Neural progenitor cell (in vitro differentiated cells): ENCODE results near the gene TPCN2. TPM values are rescaled to one million over a fixed set of nuclear protein-coding genes. Genes with fewer than 3 reads are reported as not detected.

ENCODE experiments used
- DNase-seq: peaks from one replicate; pipeline ENCODE4 v3.0.0-alpha.2; 2016; ENCODE audit warnings: low spot score
- H2AFZ ChIP-seq: fragments of 200-600 bp; sonication (generic); replicated peaks from 2 replicates; pipeline ENCODE4 v1.6.1; 2016; ENCODE audit warnings: antibody characterized with exemption
- H3F3A ChIP-seq: fragments of 200-600 bp; sonication (generic); 2 replicates; pipeline ENCODE4 v1.6.1; 2016; ENCODE audit warnings: antibody characterized with exemption, low read depth
- H3K27ac ChIP-seq: fragments of 200-600 bp; sonication (generic); 2 replicates; pipeline ENCODE4 v1.5.1; 2016; ENCODE audit warnings: mild to moderate bottlenecking
- H3K27me3 ChIP-seq: fragments of 200-600 bp; sonication (generic); 2 replicates; pipeline ENCODE4 v1.6.1; 2016; ENCODE audit warnings: mild to moderate bottlenecking, moderate library complexity
- H3K36me3 ChIP-seq: fragments of 200-600 bp; sonication (generic); 2 replicates; pipeline ENCODE4 v1.5.1; 2016
- H3K4me1 ChIP-seq: fragments of 200-600 bp; sonication (generic); 2 replicates; pipeline ENCODE4 v1.6.1; 2016; ENCODE audit warnings: mixed run types
- H3K4me2 ChIP-seq: fragments of 200-600 bp; sonication (generic); 2 replicates; pipeline ENCODE4 v1.6.1; 2016
- H3K4me3 ChIP-seq: fragments of 200-600 bp; sonication (generic); 2 replicates; pipeline ENCODE4 v1.5.1; 2016
- H3K79me2 ChIP-seq: fragments of 200-600 bp; sonication (generic); 2 replicates; pipeline ENCODE4 v1.6.1; 2016; ENCODE audit warnings: low read depth
- H3K9ac ChIP-seq: fragments of 200-600 bp; sonication (generic); 2 replicates; pipeline ENCODE4 v1.6.1; 2016
- H3K9me3 ChIP-seq: fragments of 200-600 bp; sonication (generic); 2 replicates; pipeline ENCODE4 v1.5.1; 2016; ENCODE audit warnings: low read depth
- H4K20me1 ChIP-seq: fragments of 200-600 bp; sonication (generic); 2 replicates; pipeline ENCODE4 v1.6.1; 2016; ENCODE audit warnings: low read depth
- H3K27ac Mint-ChIP-seq: 3 replicates; pipeline ENCODE4 v1.8.0; 2021; ENCODE audit warnings: mixed read lengths
- H3K27me3 Mint-ChIP-seq: 2 replicates; pipeline ENCODE4 v1.8.0; 2022; ENCODE audit warnings: low read depth, mild to moderate bottlenecking, inconsistent platforms, moderate library complexity, mixed read lengths; ENCODE audit not compliant: insufficient read depth
- H3K36me3 Mint-ChIP-seq: 3 replicates; pipeline ENCODE4 v1.8.0; 2021; ENCODE audit warnings: mixed read lengths
- H3K4me1 Mint-ChIP-seq: 3 replicates; pipeline ENCODE4 v1.8.0; 2021; ENCODE audit warnings: mixed read lengths
- H3K4me3 Mint-ChIP-seq: 3 replicates; pipeline ENCODE4 v1.8.0; 2021; ENCODE audit warnings: mild to moderate bottlenecking, moderate library complexity, mixed read lengths
- H3K9me3 Mint-ChIP-seq: 3 replicates; pipeline ENCODE4 v1.8.0; 2020; ENCODE audit warnings: mixed read lengths
- CTCF ChIP-seq: fragments of 200-600 bp; sonication (generic); IDR thresholded peaks from 2 replicates; pipeline ENCODE4 v1.5.1; 2017; ENCODE audit warnings: antibody characterized with exemption, mild to moderate bottlenecking
- EZH2 ChIP-seq: fragments of 200-600 bp; sonication (generic); IDR thresholded peaks from 2 replicates; pipeline ENCODE4 v1.6.1; 2017; ENCODE audit warnings: antibody characterized with exemption, mild to moderate bottlenecking, moderate library complexity
- EZH2phosphoT487 ChIP-seq: fragments of 200-600 bp; sonication (generic); IDR thresholded peaks from 2 replicates; pipeline ENCODE4 v1.6.1; 2017; ENCODE audit warnings: antibody characterized with exemption
- total RNA-seq: library from RNA; depleted of rRNA; stranded (reverse); fragments of >200 nt; gene quantifications from 2 replicates; pipeline ENCODE4 v1.2.3, GENCODE V29; 2015; ENCODE audit warnings: low replicate concordance

TPCN2 gene
- total RNA-seq, 1 donor from 2014 or later, result 7.2 TPM

GRCh38 chr11:69101115-69101791, 52.5 kb downstream of the TPCN2 start:
- H3K27ac Mint-ChIP-seq, result no peak overlapping the region

GRCh38 chr11:69101792-69102695, 53.3 kb downstream of the TPCN2 start:
- Mint-ChIP-seq H3K36me3 (no peaks in the 10 kb centered on the region), H3K27me3 (peaks cover 11% of the 10 kb centered on the region), H3K27ac (peak overlapping the region; percentile 53), H3K4me3 (peak overlapping the region; percentile 62), H3K4me1 (peaks cover 14% of the 10 kb centered on the region), H3K9me3 (no peaks in the 10 kb centered on the region)
- DNase-seq, result no peak
- Histone ChIP-seq H3K9ac (no peak overlapping the region), H3F3A (no peaks in the 10 kb centered on the region), H2AFZ (no peak overlapping the region), H3K4me3 (no peak overlapping the region), H3K36me3 (no peaks in the 10 kb centered on the region), H3K4me2 (no peak overlapping the region), H3K79me2 (no peaks in the 10 kb centered on the region), H3K27ac (no peak overlapping the region), H4K20me1 (no peaks in the 10 kb centered on the region), H3K9me3 (no peaks in the 10 kb centered on the region), H3K4me1 (no peaks in the 10 kb centered on the region), H3K27me3 (no peaks in the 10 kb centered on the region)
- TF ChIP-seq EZH2 (no peak), EZH2phosphoT487 (no peak), CTCF (no peak)

More at GRCh38 chr11:69101115-69101791, 52.5 kb downstream of the TPCN2 start:
- no peaks in the 10 kb centered on the region for H3K36me3 Mint-ChIP-seq
- H3F3A ChIP-seq, result no peaks in the 10 kb centered on the region
- H3K9ac ChIP-seq, result no peak overlapping the region
- TF ChIP-seq EZH2 (no peak), CTCF (peak; percentile 97), EZH2phosphoT487 (no peak)
- no peak overlapping the region for H3K4me3 ChIP-seq
- peaks cover 11% of the 10 kb centered on the region for H3K27me3 Mint-ChIP-seq
- no peaks in the 10 kb centered on the region for H3K4me1 ChIP-seq
- H3K79me2 ChIP-seq, result no peaks in the 10 kb centered on the region
- H3K4me1 Mint-ChIP-seq, result peaks cover 14% of the 10 kb centered on the region
- H3K27ac ChIP-seq, result no peak overlapping the region
- H2AFZ ChIP-seq, result no peak overlapping the region
- H3K36me3 ChIP-seq, result no peaks in the 10 kb centered on the region
- H3K9me3 ChIP-seq, result no peaks in the 10 kb centered on the region
- no peaks in the 10 kb centered on the region for H3K27me3 ChIP-seq
- H3K4me3 Mint-ChIP-seq, result no peak overlapping the region
- H4K20me1 ChIP-seq, result no peaks in the 10 kb centered on the region
- H3K9me3 Mint-ChIP-seq, result no peaks in the 10 kb centered on the region
- H3K4me2 ChIP-seq, result no peak overlapping the region
- DNase-seq, result peak; percentile 82

GRCh38 chr11:69102732-69103615, 54.2 kb downstream of the TPCN2 start:
- no peak overlapping the region for H3K4me3 ChIP-seq
- H2AFZ ChIP-seq, result no peak overlapping the region
- H3K9me3 ChIP-seq, result no peaks in the 10 kb centered on the region
- peaks cover 11% of the 10 kb centered on the region for H3K27me3 Mint-ChIP-seq
- no peaks in the 10 kb centered on the region for H3K36me3 Mint-ChIP-seq
- peaks cover 14% of the 10 kb centered on the region for H3K4me1 Mint-ChIP-seq
- H3F3A ChIP-seq, result no peaks in the 10 kb centered on the region
- peak overlapping the region; percentile 62 for H3K4me3 Mint-ChIP-seq
- no peaks in the 10 kb centered on the region for H4K20me1 ChIP-seq
- H3K36me3 ChIP-seq, result no peaks in the 10 kb centered on the region
- DNase-seq, result peak; percentile 64
- no peaks in the 10 kb centered on the region for H3K4me1 ChIP-seq
- H3K9me3 Mint-ChIP-seq, result no peaks in the 10 kb centered on the region
- TF ChIP-seq CTCF, result peak; percentile 41
- no peak for TF ChIP-seq EZH2
- H3K79me2 ChIP-seq, result no peaks in the 10 kb centered on the region
- no peaks in the 10 kb centered on the region for H3K27me3 ChIP-seq
- no peak overlapping the region for H3K4me2 ChIP-seq
- peak overlapping the region; percentile 53 for H3K27ac Mint-ChIP-seq
- no peak overlapping the region for H3K9ac ChIP-seq
- no peak overlapping the region for H3K27ac ChIP-seq
